KMS-11 (cell line): ENCODE measurements around the gene PDLIM1.

ENCODE experiments used
- H2AFZ ChIP-seq: fragments of 200-600 bp; sonication (generic); 2 replicates; pipeline ENCODE4 v1.6.1; 2016; ENCODE audit warnings: antibody characterized with exemption, mixed run types, low read depth
- H3K27ac ChIP-seq: fragments of 200-600 bp; sonication (generic); 2 replicates; pipeline ENCODE4 v1.6.1; 2016; ENCODE audit warnings: mild to moderate bottlenecking, mixed run types
- H3K27me3 ChIP-seq: fragments of 200-600 bp; sonication (generic); 2 replicates; pipeline ENCODE4 v1.6.1; 2017; ENCODE audit warnings: mild to moderate bottlenecking, low read depth, mixed run types, moderate library complexity; ENCODE audit not compliant: insufficient read depth
- H3K36me3 ChIP-seq: fragments of 200-600 bp; sonication (generic); 2 replicates; pipeline ENCODE4 v1.6.1; 2017; ENCODE audit warnings: mild to moderate bottlenecking, mixed run types; ENCODE audit not compliant: insufficient read depth
- H3K4me1 ChIP-seq: fragments of 200-600 bp; sonication (generic); 2 replicates; pipeline ENCODE4 v1.6.1; 2016; ENCODE audit warnings: mild to moderate bottlenecking, low read depth, mixed run types; ENCODE audit not compliant: poor library complexity, severe bottlenecking
- H3K4me2 ChIP-seq: fragments of 200-600 bp; sonication (generic); 2 replicates; pipeline ENCODE4 v1.7.0; 2016; ENCODE audit warnings: mild to moderate bottlenecking, mixed run types
- H3K4me3 ChIP-seq: fragments of 200-600 bp; sonication (generic); IDR thresholded peaks from 2 replicates; pipeline ENCODE4 v1.6.1; 2017; ENCODE audit warnings: low read depth, low read length, mixed read lengths; ENCODE audit not compliant: insufficient read depth
- H3K79me2 ChIP-seq: fragments of 200-600 bp; sonication (generic); 2 replicates; pipeline ENCODE4 v1.6.1; 2016; ENCODE audit warnings: low read depth, mixed run types; ENCODE audit not compliant: insufficient read depth
- H3K9ac ChIP-seq: fragments of 200-600 bp; sonication (generic); 2 replicates; pipeline ENCODE4 v1.6.1; 2016; ENCODE audit warnings: mild to moderate bottlenecking, mixed run types
- H4K20me1 ChIP-seq: fragments of 200-600 bp; sonication (generic); 2 replicates; pipeline ENCODE4 v1.6.1; 2016; ENCODE audit warnings: mild to moderate bottlenecking, mixed run types; ENCODE audit not compliant: insufficient read depth
- CTCF ChIP-seq: fragments of 200-600 bp; sonication (generic); conservative IDR thresholded peaks from 2 replicates; pipeline ENCODE4 v1.6.1; 2017; ENCODE audit warnings: low read depth, mild to moderate bottlenecking, antibody characterized with exemption, low read length, moderate library complexity, mixed read lengths

PDLIM1 gene

GRCh38 chr10:95327367-95327766 is 36.6 kb upstream of the PDLIM1 start:
- H3K4me3 ChIP-seq = no peak overlapping the region
- H3K79me2 ChIP-seq = no peaks in the 10 kb centered on the region
- TF ChIP-seq CTCF = no peak
- H3K4me2 ChIP-seq = no peak overlapping the region
- H4K20me1 ChIP-seq = no peaks in the 10 kb centered on the region
- no peak overlapping the region for H3K27ac ChIP-seq
- no peaks in the 10 kb centered on the region for H3K27me3 ChIP-seq
- no peak overlapping the region for H2AFZ ChIP-seq
- no peak overlapping the region for H3K9ac ChIP-seq
- H3K4me1 ChIP-seq = no peaks in the 10 kb centered on the region
- H3K36me3 ChIP-seq = no peaks in the 10 kb centered on the region

GRCh38 chr10:95326396-95326795 is 35.6 kb upstream of the PDLIM1 start:
- no peak overlapping the region for H3K27ac ChIP-seq
- H3K4me2 ChIP-seq = no peak overlapping the region
- H3K9ac ChIP-seq = no peak overlapping the region
- H3K4me1 ChIP-seq = no peaks in the 10 kb centered on the region
- H3K36me3 ChIP-seq = no peaks in the 10 kb centered on the region
- no peaks in the 10 kb centered on the region for H3K79me2 ChIP-seq
- no peak overlapping the region for H2AFZ ChIP-seq
- TF ChIP-seq CTCF = no peak
- H3K4me3 ChIP-seq = no peak overlapping the region
- H3K27me3 ChIP-seq = no peaks in the 10 kb centered on the region
- H4K20me1 ChIP-seq = no peaks in the 10 kb centered on the region

GRCh38 chr10:95325863-95326262 is 35.1 kb upstream of the PDLIM1 start:
- H4K20me1 ChIP-seq = no peaks in the 10 kb centered on the region
- no peak overlapping the region for H3K4me2 ChIP-seq
- TF ChIP-seq CTCF = no peak
- no peak overlapping the region for H3K27ac ChIP-seq
- H3K9ac ChIP-seq = no peak overlapping the region
- no peak overlapping the region for H2AFZ ChIP-seq
- H3K4me1 ChIP-seq = no peaks in the 10 kb centered on the region
- no peaks in the 10 kb centered on the region for H3K36me3 ChIP-seq
- no peaks in the 10 kb centered on the region for H3K79me2 ChIP-seq
- no peak overlapping the region for H3K4me3 ChIP-seq
- no peaks in the 10 kb centered on the region for H3K27me3 ChIP-seq

- Histone ChIP-seq H4K20me1 (no peaks in the 10 kb centered on the region), H3K27ac (no peak overlapping the region), H3K4me3 (no peak overlapping the region), H2AFZ (no peak overlapping the region), H3K36me3 (no peaks in the 10 kb centered on the region), H3K4me2 (no peak overlapping the region), H3K9ac (no peak overlapping the region), H3K27me3 (no peaks in the 10 kb centered on the region), H3K4me1 (no peaks in the 10 kb centered on the region), H3K79me2 (no peaks in the 10 kb centered on the region)
- TF ChIP-seq CTCF = no peak
These were observed 33.8 kb upstream of the PDLIM1 start for GRCh38 chr10:95324436-95325268.
